ENCODE measurements around the gene NOS3.

NOS3 gene

DNA sequence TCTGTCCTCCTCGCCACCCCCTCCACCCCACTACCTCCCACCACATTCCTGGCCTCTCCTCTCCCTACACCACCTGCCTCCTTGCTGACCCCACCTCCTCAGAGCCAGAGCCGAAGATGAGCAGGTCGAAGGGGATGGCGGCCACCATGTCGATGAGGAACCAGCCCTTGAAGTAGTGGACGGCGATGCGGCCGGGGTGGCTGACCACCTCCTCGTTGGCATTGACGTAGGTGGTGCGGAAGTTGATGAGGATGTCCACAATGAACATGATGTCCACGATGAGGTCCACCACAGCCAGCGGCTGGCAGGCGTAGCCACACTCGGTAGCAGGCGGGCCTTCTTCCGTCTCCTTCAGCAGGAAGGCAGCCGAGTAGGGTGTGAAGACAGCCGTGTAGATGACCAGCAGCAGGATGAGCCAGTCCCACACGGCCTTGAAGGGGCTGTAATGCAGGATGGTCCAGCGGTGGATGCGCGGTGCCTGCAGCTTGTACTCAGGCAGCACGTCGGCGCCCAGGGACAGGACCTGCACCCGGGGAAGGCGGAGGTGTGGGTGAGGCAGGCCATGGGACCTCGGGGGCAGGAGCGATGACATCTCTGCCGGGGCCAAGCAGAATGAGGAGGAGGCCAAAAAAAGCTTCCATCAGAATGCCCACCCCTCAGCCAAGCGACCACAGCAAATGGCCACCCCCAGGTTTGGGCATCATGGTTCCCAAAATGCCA, 38.3 kb upstream of the NOS3 start:
- DNase-seq (ENCODE audit: low read depth, low spot score) = no peak

DNA sequence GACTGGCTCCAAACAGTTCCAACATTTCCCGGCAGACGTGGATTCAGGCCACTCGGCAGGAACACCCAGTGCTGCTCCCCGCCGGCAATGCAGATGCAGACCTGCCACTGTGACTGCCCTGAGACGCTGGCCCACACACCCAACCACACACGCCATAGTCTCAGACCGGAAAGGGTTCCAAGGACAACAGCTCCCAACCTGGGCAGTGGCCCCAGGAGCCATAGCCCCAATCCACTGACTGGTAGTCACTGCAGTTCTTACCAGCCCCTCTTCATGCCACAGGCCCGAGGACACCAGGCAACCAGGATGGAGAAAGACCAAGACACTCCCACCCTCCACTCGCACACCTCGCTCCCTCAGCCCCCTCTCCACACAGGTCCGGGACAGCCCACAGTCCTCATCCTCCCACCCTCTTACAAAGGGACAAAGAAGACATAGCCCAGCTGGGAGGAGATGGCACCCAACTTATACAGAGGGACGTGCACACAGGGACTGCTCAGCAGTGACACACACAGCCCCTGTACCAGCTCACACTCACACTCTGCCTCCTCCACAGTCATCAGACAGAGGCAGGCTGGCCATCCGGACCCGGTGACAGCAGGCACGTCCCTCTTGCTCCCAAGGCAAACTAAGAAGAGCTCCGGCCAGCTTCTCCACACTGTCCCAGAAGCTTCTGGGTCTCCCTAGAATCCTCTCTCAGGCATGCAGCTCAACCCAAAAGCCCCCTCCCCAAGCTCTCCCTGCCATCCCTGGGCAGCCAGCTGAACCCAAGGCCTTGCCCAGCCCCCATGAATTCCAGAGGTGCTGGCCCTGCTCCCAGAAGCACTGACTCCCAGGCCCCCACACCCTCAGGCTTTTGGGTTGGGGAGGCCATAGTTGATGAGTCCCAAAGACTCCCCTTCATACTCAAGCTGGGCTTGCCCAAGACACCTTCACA, 37.5 kb upstream of the NOS3 start:
- no peak for DNase-seq (ENCODE audit: low read depth, low spot score)

DNA sequence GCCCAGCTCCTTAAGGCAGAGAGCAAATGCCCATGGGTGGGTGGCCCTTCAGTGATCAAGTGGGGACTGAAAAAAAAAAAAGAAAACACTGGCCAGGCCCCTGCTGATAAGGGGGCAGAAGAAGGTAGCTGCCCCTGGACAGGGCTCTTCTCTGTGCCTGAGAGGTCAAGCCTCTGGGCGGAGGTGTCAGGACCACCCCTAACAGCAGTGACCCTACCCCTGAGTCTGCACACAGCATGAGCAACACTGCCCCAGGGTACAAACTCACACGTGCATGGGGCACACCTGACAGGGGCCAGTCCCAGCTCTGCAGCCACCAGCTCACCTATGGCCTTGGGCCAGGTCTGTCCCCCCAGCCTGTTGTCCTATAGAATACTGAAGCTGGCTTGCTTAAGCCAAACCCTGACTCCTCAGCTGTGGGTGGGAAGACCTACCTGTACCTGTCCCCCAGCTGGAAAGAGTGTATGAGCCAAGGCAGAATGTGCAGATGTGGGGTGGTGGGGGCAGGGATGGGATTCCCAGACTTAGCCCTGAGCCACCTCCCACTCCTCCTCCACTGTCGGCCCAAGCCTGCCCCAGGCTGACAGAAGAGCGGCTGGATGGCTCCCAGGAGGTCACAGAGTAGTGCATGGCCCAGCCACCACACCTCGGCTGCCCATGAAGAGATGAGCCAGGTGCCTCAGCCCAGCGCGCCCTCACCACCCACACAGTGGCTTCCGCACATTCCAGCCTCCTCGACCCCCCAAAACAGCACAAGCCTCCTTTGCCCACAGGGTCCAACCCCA, 36.4 kb upstream of the NOS3 start:
- DNase-seq (ENCODE audit: low read depth, low spot score) = no peak

DNA sequence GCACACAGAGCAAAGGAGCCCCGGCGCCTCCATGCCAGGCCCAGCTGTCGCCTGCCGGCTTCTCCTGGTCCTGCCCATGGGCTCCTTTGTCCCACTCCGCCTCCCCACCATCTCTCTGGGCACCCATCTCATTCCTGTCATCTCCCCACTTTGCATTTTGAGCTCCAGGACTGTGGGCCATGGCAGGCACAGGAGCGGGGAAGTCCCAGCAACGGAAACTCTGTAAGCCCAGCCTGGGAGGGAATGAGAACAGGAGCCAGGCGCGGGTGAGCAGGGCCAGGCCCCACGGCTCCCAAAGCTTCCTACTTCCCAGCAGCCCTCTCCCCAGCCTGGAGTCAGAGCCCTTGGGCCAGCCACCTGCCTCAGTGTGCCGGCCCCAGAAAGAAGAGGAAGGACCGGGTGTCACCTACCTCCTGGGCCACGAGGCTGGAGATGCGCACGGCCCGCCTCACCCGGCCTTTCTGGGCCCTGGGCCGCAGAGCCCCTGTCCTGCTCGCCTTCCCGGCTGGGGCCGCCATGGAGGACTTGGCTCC, 35.8 kb upstream of the NOS3 start:
- no peak for DNase-seq (ENCODE audit: low read depth, low spot score)

DNA sequence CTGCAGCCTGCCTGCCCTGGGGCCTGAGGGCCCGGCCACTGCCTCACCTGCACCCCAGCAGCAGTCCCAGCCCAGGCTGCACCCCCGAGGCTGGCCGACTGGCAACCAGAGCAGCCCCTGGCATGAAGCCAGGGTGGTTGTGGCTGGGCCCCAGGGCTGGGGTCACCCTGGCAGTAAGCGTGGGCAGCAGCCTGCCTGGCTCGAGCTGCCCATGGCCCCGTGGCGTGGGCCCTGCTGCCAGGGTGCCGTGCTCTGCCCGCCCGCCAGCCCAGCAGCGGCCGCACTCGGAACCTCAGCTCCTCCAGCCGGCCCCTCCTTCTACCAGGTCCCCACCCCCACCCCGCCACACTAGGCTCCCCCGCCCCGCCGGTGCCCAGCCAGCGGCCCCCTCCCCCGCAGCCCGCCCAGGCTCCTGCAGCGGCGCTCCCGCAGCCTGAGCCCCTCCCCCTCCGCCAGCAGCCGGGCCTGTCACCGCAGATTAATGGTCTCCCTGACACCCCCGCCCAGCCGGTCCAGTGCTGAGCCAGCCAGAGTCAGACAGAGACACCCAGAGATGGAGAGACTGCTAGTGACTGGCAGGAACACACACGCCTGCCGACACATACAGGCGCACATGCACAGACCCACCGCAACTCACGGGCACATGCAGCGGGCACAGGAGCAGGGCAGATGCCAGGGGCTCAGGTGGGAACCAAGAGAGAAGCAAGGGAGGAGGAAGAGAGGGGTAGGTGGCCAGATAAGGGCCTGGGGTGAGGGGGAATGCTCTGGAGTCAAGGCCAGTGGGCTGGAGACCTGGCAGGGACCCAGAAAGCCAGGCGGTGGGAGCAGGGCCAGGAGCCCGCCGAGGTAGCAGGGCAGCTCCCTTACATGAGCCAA, 35.1 kb upstream of the NOS3 start:
- DNase-seq (ENCODE audit: low read depth, low spot score) = peak; percentile 63

DNA sequence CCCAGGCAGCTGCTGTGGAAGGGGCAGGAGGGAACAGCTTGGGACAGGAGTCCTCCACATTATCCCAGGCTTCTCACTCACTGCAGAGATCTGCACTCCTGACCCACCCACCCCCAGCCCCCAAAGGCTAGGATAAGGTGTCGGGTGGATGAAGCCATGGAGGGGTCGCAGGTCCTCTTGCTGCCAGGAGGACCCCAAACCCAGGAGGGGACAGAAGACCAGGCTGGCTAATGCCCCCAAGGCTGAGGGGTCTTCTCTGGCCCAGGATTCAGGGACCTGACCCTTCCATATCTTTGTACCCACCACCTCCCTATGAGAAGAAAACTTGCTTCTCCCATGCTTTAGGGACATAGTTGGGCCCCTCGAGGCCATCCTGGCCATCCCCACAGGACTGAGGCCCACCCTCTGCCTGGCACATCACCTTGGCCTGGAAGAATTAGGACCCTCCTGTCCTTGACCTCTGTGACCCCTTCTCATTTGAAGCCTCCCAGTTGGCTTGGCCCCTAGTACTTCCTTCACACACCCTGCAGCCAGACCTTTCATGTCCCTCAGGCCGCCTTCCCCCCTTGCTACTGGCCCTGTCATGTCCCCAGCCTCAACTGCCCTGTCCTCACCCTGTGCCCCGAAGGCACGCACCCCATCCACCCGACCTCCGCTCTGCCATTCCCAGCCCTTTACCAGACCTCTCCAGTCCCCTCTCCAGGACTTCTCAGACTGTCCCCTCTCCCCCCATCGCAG, 34.3 kb upstream of the NOS3 start:
- no peak for DNase-seq (ENCODE audit: low read depth, low spot score)

DNA sequence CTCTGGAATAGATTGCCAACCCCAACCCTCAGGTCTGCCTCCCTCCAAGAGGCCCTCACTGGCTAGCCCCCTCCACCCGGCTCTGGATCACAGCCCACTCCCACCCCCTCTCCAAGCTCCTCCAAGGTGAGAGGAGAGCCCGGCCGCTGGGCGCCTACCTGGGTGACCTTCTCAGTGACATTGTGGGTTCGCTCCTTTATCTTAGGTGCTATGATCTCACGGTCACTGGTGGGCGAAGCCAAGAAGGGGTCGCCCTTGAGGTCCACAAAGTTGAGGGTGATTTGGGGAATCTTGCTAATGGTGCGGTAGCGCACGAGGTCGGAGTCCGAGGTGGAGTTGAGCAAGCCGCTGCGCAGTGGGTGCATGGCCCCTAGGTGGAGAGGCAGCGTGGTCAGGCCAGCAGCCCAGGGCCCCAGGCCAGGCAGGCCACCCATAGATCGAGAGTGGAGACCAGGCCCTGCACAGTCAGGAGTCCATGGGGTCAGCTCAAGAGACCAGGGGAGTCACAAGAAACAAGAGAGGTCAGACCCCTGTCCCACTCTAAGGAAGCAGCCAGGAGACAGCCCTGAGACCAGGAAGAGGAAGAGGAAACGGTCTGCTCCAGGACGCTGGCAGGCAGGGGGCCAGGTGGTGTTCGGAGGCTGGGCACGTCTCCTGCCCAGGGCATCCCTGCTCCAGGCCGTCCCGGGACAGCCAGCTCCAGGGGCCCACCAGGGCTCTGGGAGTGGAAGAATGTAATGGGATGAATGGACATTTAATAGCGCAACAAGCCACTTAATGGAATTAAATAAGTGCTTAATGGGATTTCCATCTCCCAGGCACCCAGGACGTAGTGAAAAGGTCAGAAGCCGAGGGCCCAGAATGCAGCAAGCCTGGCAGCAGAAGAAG, 33.4 kb upstream of the NOS3 start:
- no peak for DNase-seq (ENCODE audit: low read depth, low spot score)

DNA sequence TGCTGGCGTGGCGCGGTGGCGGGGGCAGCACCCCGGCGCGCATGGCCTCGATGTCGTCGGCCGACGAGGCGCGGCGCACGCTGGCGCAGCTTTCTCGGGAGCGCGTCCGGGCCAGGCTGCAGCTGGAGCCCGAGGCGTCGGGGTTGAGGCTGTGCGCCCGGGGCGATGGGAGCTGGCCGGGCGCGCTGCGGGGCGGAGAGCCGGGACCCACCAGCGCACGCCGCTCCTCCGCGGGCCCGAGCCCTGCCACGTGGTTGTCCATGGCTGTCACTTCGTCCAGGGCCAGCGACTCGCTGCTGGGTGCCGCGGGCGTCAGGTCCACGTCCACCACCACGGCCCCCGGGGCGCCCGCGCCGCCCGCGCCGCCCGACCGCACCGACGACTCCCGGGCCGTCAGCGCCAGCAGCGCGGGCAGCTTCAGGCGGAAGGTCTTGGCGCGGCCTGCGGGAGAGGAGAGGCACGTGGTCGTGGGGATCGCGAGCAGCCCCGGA, 32.7 kb upstream of the NOS3 start:
- DNase-seq (ENCODE audit: low read depth, low spot score) = peak; percentile 25

DNA sequence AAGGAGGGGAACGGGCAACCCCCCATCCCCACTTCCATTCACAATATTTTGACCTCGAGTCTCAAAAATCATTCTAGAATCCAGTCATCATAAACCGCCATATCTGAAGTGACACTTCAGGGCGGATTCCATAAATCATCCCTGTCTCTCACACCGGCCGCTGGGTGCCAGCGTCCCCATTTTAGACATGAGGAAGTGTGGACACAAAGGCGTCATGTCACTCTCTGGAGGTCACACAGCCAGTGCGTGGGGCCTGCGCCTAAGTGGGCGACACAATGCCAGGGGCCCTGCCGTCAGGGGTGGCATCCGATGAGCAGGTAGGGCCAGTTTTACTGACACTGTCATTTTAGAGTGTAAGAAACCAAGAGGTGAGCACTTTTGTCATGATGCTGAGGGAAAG, 32.2 kb upstream of the NOS3 start:
- DNase-seq (ENCODE audit: low read depth, low spot score) = no peak

DNA sequence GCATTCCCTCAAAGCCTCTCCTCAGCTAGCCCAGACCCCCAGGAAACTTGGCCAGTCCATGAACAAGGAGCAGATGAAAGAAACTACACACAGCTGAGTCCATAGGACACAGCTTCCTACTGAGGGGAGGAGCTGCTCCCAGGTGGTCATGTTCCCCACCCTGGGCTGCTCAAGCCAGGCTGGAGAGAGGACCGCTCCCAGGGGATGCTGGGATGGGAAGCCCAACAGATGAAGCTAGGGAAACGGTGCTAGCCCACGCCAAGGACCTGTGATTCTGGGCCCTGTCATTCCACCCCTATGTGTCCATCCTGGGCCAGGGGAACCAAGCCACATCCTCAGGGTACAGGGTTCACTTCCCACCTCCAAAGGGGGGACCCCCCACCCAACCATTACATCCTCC, 31.7 kb upstream of the NOS3 start:
- no peak for DNase-seq (ENCODE audit: low read depth, low spot score)

DNA sequence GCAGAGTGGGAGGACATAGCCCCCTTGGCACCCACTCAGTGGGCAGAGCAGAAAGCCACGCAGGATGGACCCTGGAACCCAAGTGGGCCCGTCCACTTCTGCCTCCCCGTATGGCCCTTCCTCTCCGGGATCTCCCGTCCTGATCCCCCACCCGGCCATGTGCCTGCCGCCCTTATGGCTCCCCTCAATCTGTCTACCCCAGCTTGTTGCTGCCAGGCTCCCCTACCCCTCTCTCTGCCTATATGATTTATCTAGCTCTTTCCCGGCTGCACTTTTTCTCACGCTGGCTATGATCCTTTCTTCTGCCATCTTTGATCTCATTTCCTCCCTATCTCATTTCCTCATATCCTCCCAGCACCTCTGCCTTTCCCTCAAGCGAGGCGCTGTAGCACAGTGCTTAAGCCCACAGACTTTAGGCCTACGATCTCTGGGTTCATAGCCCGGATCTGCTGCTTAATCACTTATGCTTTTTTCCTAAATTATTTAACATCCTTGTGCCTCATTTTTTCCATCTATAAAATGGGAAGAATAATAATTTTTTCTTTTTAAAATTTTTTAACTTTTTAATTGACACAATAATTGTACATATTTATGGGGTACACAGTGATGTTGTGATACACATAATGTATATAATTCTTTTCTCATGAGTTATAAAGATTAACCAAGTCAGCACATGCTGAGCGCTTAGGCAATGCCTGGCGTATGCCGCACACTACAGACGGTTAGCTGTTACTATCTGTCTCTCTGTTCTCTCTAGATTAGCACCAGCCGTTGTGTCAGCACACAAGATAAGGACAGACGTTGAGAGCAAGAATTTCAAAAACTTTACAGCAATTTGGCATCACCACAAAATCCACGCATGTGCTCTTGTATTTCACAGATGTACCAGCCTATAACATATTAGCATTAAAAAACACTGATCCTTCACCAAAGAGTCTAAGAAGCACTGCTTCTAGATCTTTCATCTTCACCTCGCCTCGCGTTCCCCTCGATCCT, 30.8 kb upstream of the NOS3 start:
- DNase-seq (ENCODE audit: low read depth, low spot score) = no peak

DNA sequence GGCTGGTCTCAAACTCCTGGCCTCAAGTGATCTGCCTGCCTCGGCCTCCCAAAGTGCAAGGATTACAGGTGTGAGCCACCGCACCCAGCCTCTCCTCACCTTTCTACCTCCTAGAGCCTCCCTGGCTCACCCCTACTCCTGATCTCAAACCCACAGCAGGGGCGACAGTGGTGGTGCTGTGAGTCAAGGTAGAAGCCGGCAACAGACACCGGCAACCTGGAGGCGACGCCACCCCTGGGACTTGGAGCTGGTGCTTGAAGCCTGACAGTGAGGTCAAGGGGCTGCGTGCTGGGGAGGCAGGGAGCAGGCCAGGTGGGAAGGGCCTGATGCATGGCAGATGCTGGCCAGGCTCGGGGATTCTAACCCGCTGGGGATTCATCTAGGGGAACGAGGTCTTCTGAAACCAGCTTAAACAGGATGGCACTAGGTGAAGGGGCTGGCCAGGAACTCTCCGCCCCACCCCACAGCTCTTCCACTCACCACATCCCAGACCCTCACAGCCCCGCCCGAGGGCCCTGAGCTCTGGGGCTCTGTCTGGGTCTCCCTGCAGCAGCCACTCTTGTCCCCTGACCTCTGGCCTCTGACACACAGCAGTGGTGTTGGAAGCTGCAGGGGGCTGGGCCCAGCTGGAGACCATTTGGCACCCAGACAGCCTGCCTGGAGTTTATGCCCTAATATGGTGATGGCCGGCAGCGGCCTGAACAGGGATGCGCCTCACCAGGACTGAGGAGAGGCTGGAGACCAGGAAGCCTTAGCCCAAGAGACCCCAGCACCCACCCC, 29.1 kb upstream of the NOS3 start:
- no peak for DNase-seq (ENCODE audit: low read depth, low spot score)

DNA sequence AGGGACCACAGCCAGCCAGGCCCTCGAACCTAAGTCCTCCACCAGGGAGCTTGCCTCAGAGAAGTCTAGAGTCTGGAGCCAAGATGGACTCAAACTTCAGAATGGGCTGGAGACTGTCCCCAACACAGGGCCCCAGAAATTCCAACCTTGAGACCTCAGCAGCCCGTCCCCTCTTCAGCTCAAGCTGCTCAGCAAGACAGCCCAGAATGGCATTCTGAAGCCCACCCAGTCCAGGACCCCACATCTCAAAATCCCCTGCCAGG, 28.6 kb upstream of the NOS3 start:
- no peak for DNase-seq (ENCODE audit: low read depth, low spot score)

DNA sequence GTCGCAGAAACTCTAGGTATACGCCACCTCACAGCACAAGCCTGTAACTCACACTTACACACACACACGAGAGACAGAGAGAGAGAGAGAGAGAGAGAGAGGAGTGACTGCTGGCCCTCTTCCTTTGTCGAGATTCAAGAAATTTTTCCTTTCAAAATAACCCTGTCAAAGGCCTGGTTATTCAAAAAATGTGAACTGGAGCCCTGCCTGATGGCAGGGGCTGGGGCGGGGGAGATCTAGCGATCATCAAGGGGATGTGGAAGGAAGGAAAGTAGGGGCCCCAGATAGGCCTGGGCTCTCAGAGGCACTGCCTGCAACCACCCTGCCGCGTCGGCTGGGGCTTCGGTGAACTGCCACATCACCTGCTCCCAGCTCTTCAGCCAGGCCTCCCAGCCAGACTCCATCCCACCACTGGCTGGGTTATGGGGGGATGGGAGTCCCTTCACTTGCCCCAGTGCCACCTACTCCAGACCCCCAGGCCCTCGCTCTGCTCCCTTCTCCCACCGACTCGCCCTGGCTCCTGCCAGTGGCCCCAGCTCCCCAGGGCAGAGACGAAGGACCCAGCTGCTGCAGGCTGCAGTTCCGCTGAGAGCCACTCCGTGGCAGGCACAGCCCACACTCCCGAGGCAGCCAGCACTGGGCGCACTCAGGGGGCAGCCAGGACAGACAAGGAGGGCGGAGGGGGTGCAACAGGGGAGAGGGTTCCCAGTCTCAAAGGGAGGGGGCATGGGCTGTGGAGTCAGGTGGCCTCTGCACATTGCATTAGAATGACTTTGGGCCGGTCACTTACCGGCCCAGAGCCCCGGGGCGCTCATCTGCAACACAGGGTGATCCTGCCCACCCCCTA, 28.0 kb upstream of the NOS3 start:
- DNase-seq (ENCODE audit: low read depth, low spot score) = peak; percentile 77

DNA sequence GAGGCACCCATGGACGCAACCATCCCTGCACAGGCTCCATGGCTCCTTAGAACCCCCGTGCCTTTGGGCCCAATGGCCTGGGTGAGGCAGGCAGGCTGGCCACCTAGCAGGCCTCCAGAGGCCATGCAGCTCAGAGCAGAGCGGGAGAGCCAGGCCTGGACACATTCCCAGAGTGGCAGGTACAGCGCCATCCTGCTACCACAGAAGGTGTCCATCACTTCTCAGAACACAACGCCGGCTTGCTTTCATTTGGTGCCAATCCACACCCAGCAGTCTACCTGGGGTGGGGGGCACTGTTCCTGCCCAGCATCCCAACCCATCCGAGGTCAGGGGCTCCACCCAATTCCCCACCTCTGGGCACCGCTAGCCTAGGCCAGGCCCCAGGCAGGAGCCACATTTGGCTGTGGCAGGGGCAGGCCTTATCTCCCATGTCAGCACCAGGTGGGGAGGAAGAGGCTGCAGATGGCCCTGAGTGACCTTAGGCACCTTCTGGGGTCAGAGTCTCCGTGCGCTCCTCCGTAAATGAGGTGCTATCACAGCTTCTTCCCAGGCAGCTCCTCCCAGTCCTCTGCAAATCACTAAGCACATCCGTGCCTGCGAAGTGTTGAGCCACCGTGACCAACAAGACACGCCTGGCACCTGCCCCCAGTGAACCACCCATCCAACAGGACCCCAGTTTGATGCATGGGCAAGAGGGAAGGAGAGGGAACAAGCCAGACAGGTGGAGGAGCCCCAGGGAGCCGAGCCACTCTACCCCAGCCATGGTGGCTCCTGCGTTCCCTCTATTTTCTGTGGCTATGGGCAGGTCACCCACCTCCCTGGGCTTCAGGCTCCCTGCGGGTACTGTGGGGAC, 26.9 kb upstream of the NOS3 start:
- no peak for DNase-seq (ENCODE audit: low read depth, low spot score)

All from astrocyte of the hippocampus (primary cell).